HCT116 (cell line): ENCODE results near the gene KLK5.

ENCODE experiments used
- EZH2 ChIP-seq: fragments of 200-600 bp; sonication (generic); IDR thresholded peaks from 2 replicates; pipeline ENCODE4 v1.6.1; 2017; ENCODE audit warnings: antibody characterized with exemption, mixed run types
- JUND ChIP-seq: IDR thresholded peaks from 2 replicates; pipeline ENCODE4 v1.6.1; 2012
- POLR2A ChIP-seq: IDR thresholded peaks from 2 replicates; pipeline ENCODE4 v1.7.0; 2011; ENCODE audit warnings: borderline replicate concordance; ENCODE audit not compliant: insufficient read depth, insufficient read length; ENCODE audit errors: extremely low read depth
- TF ChIP-seq, protein P1 (sequence below), 3 experiments: fragments of 200-600 bp in 1 of 3; sonication (generic) in 1 of 3; IDR thresholded peaks in 2 of 3; conservative IDR thresholded peaks in 1 of 3; 2 replicates each; pipeline ENCODE4 v1.5.1; 2012 to 2017; ENCODE audit warnings: low read depth in 2 of 3, low read length in 2 of 3, antibody characterized with exemption in 1 of 3, borderline replicate concordance in 1 of 3, control low read depth in 1 of 3, mild to moderate bottlenecking in 1 of 3, mixed read lengths in 1 of 3, mixed run types in 1 of 3, moderate library complexity in 1 of 3; ENCODE audit not compliant: insufficient read depth in 1 of 3

DNA sequence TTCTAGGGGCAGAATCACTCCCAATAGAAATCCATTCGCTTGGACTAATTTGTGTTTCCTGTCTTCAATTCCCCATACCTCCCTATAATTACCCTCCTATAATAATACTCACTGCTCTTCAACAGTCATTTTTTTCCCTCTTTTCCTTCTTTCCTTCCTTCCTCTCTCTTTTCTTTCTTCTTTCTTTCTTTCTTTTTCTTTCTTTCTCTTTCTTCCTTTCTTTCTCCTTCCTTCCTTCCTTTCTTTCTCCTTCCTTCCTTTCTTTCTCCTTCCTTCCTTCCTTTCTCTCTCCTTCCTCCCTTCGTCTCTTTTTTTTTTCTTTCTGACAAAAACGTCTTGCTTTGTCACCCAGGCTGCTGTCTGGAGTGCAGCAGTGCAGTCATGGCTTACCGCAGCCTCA lies 8.0 kb downstream of the KLK5 start:
- TF ChIP-seq JUND: no peak
- TF ChIP-seq, protein P1, sequence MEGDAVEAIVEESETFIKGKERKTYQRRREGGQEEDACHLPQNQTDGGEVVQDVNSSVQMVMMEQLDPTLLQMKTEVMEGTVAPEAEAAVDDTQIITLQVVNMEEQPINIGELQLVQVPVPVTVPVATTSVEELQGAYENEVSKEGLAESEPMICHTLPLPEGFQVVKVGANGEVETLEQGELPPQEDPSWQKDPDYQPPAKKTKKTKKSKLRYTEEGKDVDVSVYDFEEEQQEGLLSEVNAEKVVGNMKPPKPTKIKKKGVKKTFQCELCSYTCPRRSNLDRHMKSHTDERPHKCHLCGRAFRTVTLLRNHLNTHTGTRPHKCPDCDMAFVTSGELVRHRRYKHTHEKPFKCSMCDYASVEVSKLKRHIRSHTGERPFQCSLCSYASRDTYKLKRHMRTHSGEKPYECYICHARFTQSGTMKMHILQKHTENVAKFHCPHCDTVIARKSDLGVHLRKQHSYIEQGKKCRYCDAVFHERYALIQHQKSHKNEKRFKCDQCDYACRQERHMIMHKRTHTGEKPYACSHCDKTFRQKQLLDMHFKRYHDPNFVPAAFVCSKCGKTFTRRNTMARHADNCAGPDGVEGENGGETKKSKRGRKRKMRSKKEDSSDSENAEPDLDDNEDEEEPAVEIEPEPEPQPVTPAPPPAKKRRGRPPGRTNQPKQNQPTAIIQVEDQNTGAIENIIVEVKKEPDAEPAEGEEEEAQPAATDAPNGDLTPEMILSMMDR (IDR thresholded peaks at IDR 0.05 in 2 of 3, conservative IDR thresholded peaks at IDR 0.05 in 1 of 3; ENCODE audit: borderline replicate concordance in 1 of 3, insufficient read depth in 1 of 3, low read depth in 2 of 3, low read length in 2 of 3): no peak
- no peak for TF ChIP-seq POLR2A
- TF ChIP-seq EZH2: no peak
